H1 (cell line): ENCODE results near the gene ZNF626. TPM values are rescaled to one million over a fixed set of nuclear protein-coding genes. Genes with fewer than 3 reads are reported as not detected.

Experiments
- GABPA ChIP-seq: IDR thresholded peaks from 2 replicates; pipeline ENCODE4 v1.6.1; 2011; ENCODE audit warnings: mild to moderate bottlenecking, low read length, moderate library complexity, borderline replicate concordance; ENCODE audit not compliant: insufficient read depth
- KDM4A ChIP-seq: IDR thresholded peaks from one replicate; pipeline ENCODE4 v1.7.1; 2012; ENCODE audit warnings: low read depth, mild to moderate bottlenecking, moderate library complexity, low read length, inconsistent platforms; ENCODE audit not compliant: severe bottlenecking
- NRF1 ChIP-seq: IDR thresholded peaks from 2 replicates; pipeline ENCODE4 v1.6.1; 2011; ENCODE audit warnings: mild to moderate bottlenecking, low read depth, low read length, improper control_type of control experiment
- POLR2AphosphoS5 ChIP-seq: IDR thresholded peaks from 2 replicates; pipeline ENCODE4 v1.6.1; 2011; ENCODE audit warnings: low read depth, low read length
- RAD21 ChIP-seq, 2 experiments: IDR thresholded peaks in 1 of 2; conservative IDR thresholded peaks in 1 of 2; 2 replicates each; pipeline ENCODE4 v1.6.1; 2011; ENCODE audit warnings: low read depth in 2 of 2, low read length in 2 of 2, improper control_type of control experiment in 1 of 2, inconsistent platforms in 1 of 2, mild to moderate bottlenecking in 1 of 2, moderate library complexity in 1 of 2
- polyA plus RNA-seq, 7 experiments: library from polyadenylated mRNA; depleted of rRNA in 3 of 7; stranded (reverse) in 5 of 7; unstranded in 2 of 7; fragments of >200 nt in 5 of 7; fragments of 200-250 nt in 2 of 7; gene quantifications; 1 replicate in 5 of 7; 2 replicates in 1 of 7; 4 replicates in 1 of 7; pipeline versions ENCODE4 v1.2.1 to v1.2.3, GENCODE V29; 2011 to 2013; ENCODE audit warnings: missing spikeins in 2 of 7, mixed read lengths in 2 of 7
- total RNA-seq: library from RNA; stranded (reverse); fragmentation: NEBNext Ultra II Directional; extraction: Animal tissue kit (Norgen Biotek cat#: 25700); gene quantifications from 2 replicates; pipeline ENCODE4 v1.2.1, GENCODE V29; 2021

Gene ZNF626
- total and polyA plus RNA-seq, 2 of the 8 experiments (the other 6 are each of a cell fraction or from before 2014, with no cell fraction given): 4.7 to 28.4 TPM

- TF ChIP-seq GABPA (no peak), POLR2AphosphoS5 (no peak), KDM4A (no peak), NRF1 (no peak), RAD21 (IDR thresholded peaks at IDR 0.05 in 1 of 2, conservative IDR thresholded peaks at IDR 0.05 in 1 of 2; ENCODE audit: low read depth in 2 of 2, low read length in 2 of 2) (no peak)
- TF ChIP-seq, all 59 proteins: peak for 0
Measured at GRCh38 chr19:20607943-20608342, 53.4 kb downstream of the ZNF626 start (continued).

Other genes with a start within 250 kb of the ZNF626 start
- gene ZNF737, start 95.8 kb downstream of the ZNF626 start, total RNA-seq: 17.1 and 19.7 TPM in 2 replicates
- 5.7 and 6.1 TPM in 2 replicates for gene ZNF737, start 95.8 kb downstream of the ZNF626 start, polyA plus RNA-seq (2011; rRNA removed)
- gene ZNF66, start 114.7 kb upstream of the ZNF626 start, total RNA-seq: 53.5 and 59.7 TPM in 2 replicates
- 11.4 and 13.3 TPM in 2 replicates for gene ZNF66, start 114.7 kb upstream of the ZNF626 start, polyA plus RNA-seq (2011; rRNA removed)